GM18861 (cell line): ENCODE results near the gene MIDN.

Source experiments
- ATAC-seq: cut with Tn5 transposase; IDR thresholded peaks from one replicate; pipeline ENCODE4 v1.9.1; 2021; ENCODE audit not compliant: unreplicated experiment

The MIDN gene

GRCh38 chr19:1269065-1269477 lies 20.7 kb downstream of the MIDN start, which contains the start of gene CIRBP:
TSS of gene CIRBP (plus strand) at chr19:1269332. CDS start at chr19:1270934, 1,602 bp downstream.
- peak; percentile 26 for ATAC-seq

- ATAC-seq: no peak
Observed at GRCh38 chr19:1269478-1270212, 21.3 kb downstream of the MIDN start.

GRCh38 chr19:1270213-1270853 lies 21.9 kb downstream of the MIDN start:
- ATAC-seq: no peak

GRCh38 chr19:1270854-1271527 lies 22.6 kb downstream of the MIDN start:
- ATAC-seq: no peak

GRCh38 chr19:1271528-1272422 lies 23.4 kb downstream of the MIDN start:
- no peak for ATAC-seq

- no peak for ATAC-seq
Observed at GRCh38 chr19:1272423-1273262, 24.3 kb downstream of the MIDN start.

GRCh38 chr19:1273263-1274041 lies 25.1 kb downstream of the MIDN start:
- ATAC-seq: no peak

- ATAC-seq: no peak
Observed at GRCh38 chr19:1274081-1274851, 25.9 kb downstream of the MIDN start.

GRCh38 chr19:1274852-1275259 lies 26.5 kb downstream of the MIDN start:
- no peak for ATAC-seq

GRCh38 chr19:1275260-1275975 lies 27.0 kb downstream of the MIDN start, which contains the start of gene FAM174C:
TSS of gene FAM174C (plus strand) at chr19:1275530. CDS start at chr19:1275550, 20 bp downstream.
- peak; percentile 72 for ATAC-seq

- no peak for ATAC-seq
Observed at GRCh38 chr19:1275976-1276627, 27.7 kb downstream of the MIDN start.

- ATAC-seq: no peak
Observed at GRCh38 chr19:1276628-1277022, 28.2 kb downstream of the MIDN start.

GRCh38 chr19:1277061-1277460 lies 28.7 kb downstream of the MIDN start:
- no peak for ATAC-seq

GRCh38 chr19:1278074-1278473 lies 29.7 kb downstream of the MIDN start:
- ATAC-seq: no peak

GRCh38 chr19:1278713-1279660 lies 30.6 kb downstream of the MIDN start:
- no peak for ATAC-seq

- ATAC-seq: no peak
Observed at GRCh38 chr19:1279782-1280341, 31.5 kb downstream of the MIDN start.
